H1 (cell line): ENCODE results near the gene TRIM29. TPM values are rescaled to one million over a fixed set of nuclear protein-coding genes. Genes with fewer than 3 reads are reported as not detected.

Experiments
- CTCF ChIA-PET: fragments of 300-600 bp; sonication (Branson Sonifier 250); formaldehyde crosslinking; loops from one replicate; lab custom pipeline; 2021; ENCODE audit not compliant: partially characterized antibody; lab: Charles Lee
- POLR2A ChIA-PET: fragments of 300-600 bp; sonication (Branson Sonifier 250); formaldehyde crosslinking; loops from one replicate; lab custom pipeline; 2021; ENCODE audit warnings: inconsistent platforms; ENCODE audit not compliant: partially characterized antibody; lab: Charles Lee
- DNase-seq, 2 experiments: peaks; one replicate each; pipeline versions ENCODE4 v3.0.0 to v3.0.0-alpha.2; 2010 to 2022; ENCODE audit warnings: low spot score in 2 of 2, low read depth in 1 of 2, mixed read lengths in 1 of 2
- FAIRE-seq: peaks from 2 replicates; lab custom pipeline; 2011; peaks lifted over from hg19 to GRCh38; lab: Jason Lieb, UNC
- H2AFZ ChIP-seq: 2 replicates; pipeline ENCODE4 v1.8.1; 2012; ENCODE audit warnings: low read length, inconsistent platforms
- H2AK5ac ChIP-seq: 2 replicates; pipeline ENCODE4 v1.6.1; 2013; ENCODE audit warnings: low read depth, low read length
- H2BK120ac ChIP-seq: replicated peaks from 2 replicates; pipeline ENCODE3; 2013; ENCODE audit warnings: low read depth, low read length, inconsistent platforms
- H2BK12ac ChIP-seq: 2 replicates; pipeline ENCODE4 v1.6.1; 2013; ENCODE audit warnings: low read depth, low read length
- H2BK15ac ChIP-seq: 2 replicates; pipeline ENCODE4 v1.6.1; 2013; ENCODE audit warnings: low read length
- H2BK20ac ChIP-seq: 2 replicates; pipeline ENCODE4 v1.6.1; 2013; ENCODE audit warnings: low read length
- H2BK5ac ChIP-seq: 2 replicates; pipeline ENCODE4 v1.6.1; 2013; ENCODE audit warnings: low read depth, low read length
- H3K14ac ChIP-seq: 2 replicates; pipeline ENCODE4 v1.6.1; 2013; ENCODE audit warnings: inconsistent platforms; ENCODE audit not compliant: insufficient read length
- H3K18ac ChIP-seq: 2 replicates; pipeline ENCODE4 v1.6.1; 2013; ENCODE audit warnings: low read length; ENCODE audit errors: extremely low read depth
- H3K23ac ChIP-seq: 2 replicates; pipeline ENCODE4 v1.6.1; 2013; ENCODE audit warnings: inconsistent platforms; ENCODE audit not compliant: insufficient read length
- H3K23me2 ChIP-seq: 2 replicates; pipeline ENCODE4 v1.6.1; 2013; ENCODE audit warnings: low read depth, low read length
- H3K27ac ChIP-seq: 2 replicates; pipeline ENCODE4 v1.6.1; 2011; ENCODE audit warnings: low read depth, low read length, inconsistent platforms
- H3K27me3 ChIP-seq, 4 experiments: replicated peaks in 1 of 4; 1 replicate in 1 of 4; 2 replicates in 3 of 4; pipeline versions ENCODE4 v1.6.1 to v1.8.1; 2011 to 2013; ENCODE audit warnings: low read length in 3 of 4, mild to moderate bottlenecking in 3 of 4, inconsistent platforms in 2 of 4, mixed read lengths in 2 of 4, moderate library complexity in 1 of 4; ENCODE audit not compliant: control insufficient read depth in 3 of 4, insufficient read depth in 3 of 4; ENCODE audit errors: extremely low read depth in 1 of 4
- H3K36me3 ChIP-seq, 4 experiments: 2 replicates each; pipeline versions ENCODE4 v1.6.1 to v1.8.1; 2011 to 2013; ENCODE audit warnings: mild to moderate bottlenecking in 4 of 4, low read length in 3 of 4, moderate library complexity in 2 of 4, control low read depth in 1 of 4, inconsistent platforms in 1 of 4; ENCODE audit not compliant: insufficient read depth in 4 of 4, control insufficient read depth in 2 of 4
- H3K4ac ChIP-seq: replicated peaks from 2 replicates; pipeline ENCODE3; 2013; ENCODE audit warnings: low read length, low read depth, mixed read lengths, inconsistent platforms; ENCODE audit not compliant: insufficient read length
- H3K4me1 ChIP-seq, 4 experiments: replicated peaks in 1 of 4; 1 replicate in 1 of 4; 2 replicates in 3 of 4; pipeline versions ENCODE4 v1.6.1 to v1.8.1; 2011 to 2013; ENCODE audit warnings: low read length in 3 of 4, inconsistent platforms in 2 of 4, mixed read lengths in 1 of 4; ENCODE audit not compliant: insufficient read depth in 4 of 4, control insufficient read depth in 3 of 4
- H3K4me2 ChIP-seq, 2 experiments: 2 replicates each; pipeline versions ENCODE4 v1.6.1 to v1.8.1; 2011 to 2013; ENCODE audit warnings: low read depth in 2 of 2, low read length in 2 of 2, control low read depth in 1 of 2, inconsistent platforms in 1 of 2, mild to moderate bottlenecking in 1 of 2; ENCODE audit not compliant: insufficient read depth in 1 of 2
- H3K4me3 ChIP-seq, 4 experiments: fragments of 200-600, 300-600 bp in 1 of 4; sonication (generic), shearing (Covaris generic), sonication (Bioruptor Twin) in 1 of 4; 2 replicates each; pipeline versions ENCODE4 v1.5.1 to v1.8.1; 2011 to 2016; ENCODE audit warnings: low read length in 4 of 4, low read depth in 3 of 4, control low read depth in 2 of 4, inconsistent platforms in 2 of 4, mild to moderate bottlenecking in 2 of 4, mixed read lengths in 1 of 4, moderate library complexity in 1 of 4; ENCODE audit not compliant: insufficient read depth in 2 of 4; ENCODE audit errors: extremely low read depth in 1 of 4
- H3K56ac ChIP-seq: replicated peaks from 2 replicates; pipeline ENCODE3; 2013; ENCODE audit warnings: low read depth, mild to moderate bottlenecking, mixed read lengths, low read length, inconsistent platforms; ENCODE audit not compliant: insufficient read length
- H3K79me1 ChIP-seq: 2 replicates; pipeline ENCODE4 v1.6.1; 2013; ENCODE audit warnings: low read depth, low read length, control low read depth
- H3K79me2 ChIP-seq, 2 experiments: 2 replicates each; pipeline versions ENCODE4 v1.6.1 to v1.8.1; 2012 to 2013; ENCODE audit warnings: low read length in 2 of 2, mild to moderate bottlenecking in 2 of 2, inconsistent platforms in 1 of 2; ENCODE audit not compliant: insufficient read depth in 2 of 2, control insufficient read depth in 1 of 2
- H3K9ac ChIP-seq, 4 experiments: replicated peaks in 1 of 4; 1 replicate in 1 of 4; 2 replicates in 3 of 4; pipeline versions ENCODE4 v1.6.1 to v1.8.1; 2011 to 2013; ENCODE audit warnings: low read depth in 3 of 4, low read length in 3 of 4, control low read depth in 2 of 4, mild to moderate bottlenecking in 2 of 4, moderate library complexity in 2 of 4, inconsistent platforms in 1 of 4; ENCODE audit errors: extremely low read depth in 1 of 4
- H3K9me3 ChIP-seq, 2 experiments: 2 replicates each; pipeline versions ENCODE4 v1.6.1 to v1.8.1; 2012 to 2013; ENCODE audit warnings: mild to moderate bottlenecking in 2 of 2, moderate library complexity in 2 of 2, control low read depth in 1 of 2, inconsistent platforms in 1 of 2, low read depth in 1 of 2, low read length in 1 of 2, mixed read lengths in 1 of 2; ENCODE audit not compliant: insufficient read depth in 2 of 2
- H4K20me1 ChIP-seq, 2 experiments: replicated peaks in 1 of 2; 2 replicates each; pipeline versions ENCODE3 to v1.8.1; 2011 to 2013; ENCODE audit warnings: inconsistent platforms in 2 of 2, low read length in 2 of 2, mild to moderate bottlenecking in 1 of 2; ENCODE audit not compliant: insufficient read depth in 2 of 2, control insufficient read depth in 1 of 2
- H4K5ac ChIP-seq: 2 replicates; pipeline ENCODE4 v1.6.1; 2013; ENCODE audit warnings: low read length, low read depth, mixed read lengths, inconsistent platforms; ENCODE audit not compliant: insufficient read length
- H4K8ac ChIP-seq: 2 replicates; pipeline ENCODE4 v1.8.0; 2013; ENCODE audit warnings: mild to moderate bottlenecking, moderate library complexity, low read length, inconsistent platforms; ENCODE audit not compliant: insufficient read depth; ENCODE audit errors: extremely low read depth
- H4K91ac ChIP-seq: replicated peaks from 2 replicates; pipeline ENCODE3; 2013; ENCODE audit warnings: low read length, mixed read lengths, inconsistent platforms; ENCODE audit not compliant: insufficient read length
- BCL11A ChIP-seq, 2 experiments: IDR thresholded peaks; one replicate each; pipeline ENCODE4 v1.6.1; 2011; ENCODE audit warnings: low read depth in 2 of 2, low read length in 2 of 2, mild to moderate bottlenecking in 2 of 2
- SAP30 ChIP-seq: fragments of 300-600 bp; sonication (generic); IDR thresholded peaks from 2 replicates; pipeline ENCODE4 v1.7.1; 2012; ENCODE audit warnings: low read length, moderate library complexity, mild to moderate bottlenecking, inconsistent platforms; ENCODE audit not compliant: insufficient read depth, insufficient replicate concordance
- TBP ChIP-seq: IDR thresholded peaks from 2 replicates; pipeline ENCODE4 v1.6.1; 2011; ENCODE audit warnings: low read depth, low read length, improper control_type of control experiment
- WGBS, 2 experiments: shearing (Covaris generic) in 1 of 2; methylation state at CpG; one replicate each; pipeline versions ENCODE4 v1.1.6 to v1.1.7; 2013 to 2015; ENCODE audit warnings: low lambda C conversion rate in 2 of 2, mixed read lengths in 2 of 2, inconsistent platforms in 1 of 2, low coverage in 1 of 2, missing lambda C conversion rate in 1 of 2; ENCODE audit not compliant: insufficient replicate concordance in 2 of 2, insufficient coverage in 1 of 2, insufficient read length in 1 of 2; ENCODE audit errors: extremely low coverage in 1 of 2, missing lambda C conversion rate in 1 of 2; 5-methylcytosine and 5-hydroxymethylcytosine counted together
- polyA plus RNA-seq, 7 experiments: library from polyadenylated mRNA; depleted of rRNA in 3 of 7; stranded (reverse) in 5 of 7; unstranded in 2 of 7; fragments of >200 nt in 5 of 7; fragments of 200-250 nt in 2 of 7; gene quantifications; 1 replicate in 5 of 7; 2 replicates in 1 of 7; 4 replicates in 1 of 7; pipeline versions ENCODE4 v1.2.1 to v1.2.3, GENCODE V29; 2011 to 2013; ENCODE audit warnings: missing spikeins in 2 of 7, mixed read lengths in 2 of 7
- total RNA-seq: library from RNA; stranded (reverse); fragmentation: NEBNext Ultra II Directional; extraction: Animal tissue kit (Norgen Biotek cat#: 25700); gene quantifications from 2 replicates; pipeline ENCODE4 v1.2.1, GENCODE V29; 2021

TRIM29 gene
- total and polyA plus RNA-seq, 2 of the 8 experiments (the other 6 are each of a cell fraction or from before 2014, with no cell fraction given) = 0.17 to 0.43 TPM

DNA sequence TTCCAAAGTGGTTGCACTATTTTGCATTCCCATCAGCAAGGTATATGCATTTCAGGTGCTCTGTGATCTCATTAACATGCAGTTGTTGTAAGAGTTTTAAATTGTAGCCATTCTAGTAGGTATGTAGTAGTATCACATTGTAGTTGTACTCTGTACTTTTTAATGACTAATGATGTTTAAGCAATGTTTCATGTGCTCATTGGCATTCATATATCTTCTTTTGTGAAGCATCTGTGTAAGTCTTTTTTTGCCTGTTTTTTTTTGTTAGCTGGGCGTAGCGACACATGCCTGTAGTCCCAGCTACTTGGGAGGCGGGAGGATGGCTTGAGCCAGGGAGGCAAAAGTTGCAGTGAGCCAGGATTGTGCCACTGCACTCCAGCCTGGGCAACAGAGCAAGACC, 11.3 kb upstream of the TRIM29 start:
- Histone ChIP-seq H2AFZ (no peak overlapping the region), H3K79me2 (no peaks in the 10 kb centered on the region), H3K4me3 (no peak overlapping the region), H4K91ac (no peak overlapping the region), H3K36me3 (no peaks in the 10 kb centered on the region), H2AK5ac (no peak overlapping the region), H3K14ac (no peak overlapping the region), H3K18ac (no peak overlapping the region), H3K4ac (no peak overlapping the region), H3K23ac (no peak overlapping the region), H4K8ac (no peak overlapping the region), H3K9ac (no peak overlapping the region), H2BK5ac (no peak overlapping the region), H3K79me1 (no peaks in the 10 kb centered on the region), H3K9me3 (no peaks in the 10 kb centered on the region), H3K4me2 (no peak overlapping the region), H2BK20ac (no peak overlapping the region), H2BK15ac (no peak overlapping the region), H3K56ac (no peak overlapping the region), H3K4me1 (peaks cover 0 to 2% (median 0%) of the 10 kb centered on the region in 4 experiments; a peak in 1 of 7 replicates), H4K5ac (no peak overlapping the region), H3K27ac (no peak overlapping the region), H3K27me3 (peaks cover 0 to 3% (median 0%) of the 10 kb centered on the region in 4 experiments; a peak in 2 of 7 replicates), H2BK12ac (no peak overlapping the region), H4K20me1 (no peaks in the 10 kb centered on the region), H2BK120ac (no peak overlapping the region), H3K23me2 (no peaks in the 10 kb centered on the region)
- FAIRE-seq (no peak), DNase-seq (no peak)
- TF ChIP-seq TBP (no peak), SAP30 (no peak), BCL11A (IDR thresholded peaks at IDR 0.05; ENCODE audit: low read depth in 2 of 2, low read length in 2 of 2) (no peak)
- CTCF ChIA-PET = interaction anchor here (1.3 kb wide), 1 partner anchor 34 kb away, joined by 3 read pairs; no protein-coding TSS in a partner anchor
- POLR2A ChIA-PET = no interaction called here
- 97% methylated on average over 3 of the region's 3 CpGs; no CpG with 5 or more reads in 1 of the 2 experiments for WGBS, 2 experiments
